GM12874 (cell line): ENCODE data around the gene GDF10.

Experiments used
- TF ChIP-seq, protein P1 (sequence below): IDR thresholded peaks from 2 replicates; pipeline ENCODE4 v1.5.1; 2011; ENCODE audit warnings: low read depth, mild to moderate bottlenecking, control low read depth, low read length, moderate library complexity; ENCODE audit not compliant: insufficient read depth

GDF10 gene, protein sequence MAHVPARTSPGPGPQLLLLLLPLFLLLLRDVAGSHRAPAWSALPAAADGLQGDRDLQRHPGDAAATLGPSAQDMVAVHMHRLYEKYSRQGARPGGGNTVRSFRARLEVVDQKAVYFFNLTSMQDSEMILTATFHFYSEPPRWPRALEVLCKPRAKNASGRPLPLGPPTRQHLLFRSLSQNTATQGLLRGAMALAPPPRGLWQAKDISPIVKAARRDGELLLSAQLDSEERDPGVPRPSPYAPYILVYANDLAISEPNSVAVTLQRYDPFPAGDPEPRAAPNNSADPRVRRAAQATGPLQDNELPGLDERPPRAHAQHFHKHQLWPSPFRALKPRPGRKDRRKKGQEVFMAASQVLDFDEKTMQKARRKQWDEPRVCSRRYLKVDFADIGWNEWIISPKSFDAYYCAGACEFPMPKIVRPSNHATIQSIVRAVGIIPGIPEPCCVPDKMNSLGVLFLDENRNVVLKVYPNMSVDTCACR

DNA sequence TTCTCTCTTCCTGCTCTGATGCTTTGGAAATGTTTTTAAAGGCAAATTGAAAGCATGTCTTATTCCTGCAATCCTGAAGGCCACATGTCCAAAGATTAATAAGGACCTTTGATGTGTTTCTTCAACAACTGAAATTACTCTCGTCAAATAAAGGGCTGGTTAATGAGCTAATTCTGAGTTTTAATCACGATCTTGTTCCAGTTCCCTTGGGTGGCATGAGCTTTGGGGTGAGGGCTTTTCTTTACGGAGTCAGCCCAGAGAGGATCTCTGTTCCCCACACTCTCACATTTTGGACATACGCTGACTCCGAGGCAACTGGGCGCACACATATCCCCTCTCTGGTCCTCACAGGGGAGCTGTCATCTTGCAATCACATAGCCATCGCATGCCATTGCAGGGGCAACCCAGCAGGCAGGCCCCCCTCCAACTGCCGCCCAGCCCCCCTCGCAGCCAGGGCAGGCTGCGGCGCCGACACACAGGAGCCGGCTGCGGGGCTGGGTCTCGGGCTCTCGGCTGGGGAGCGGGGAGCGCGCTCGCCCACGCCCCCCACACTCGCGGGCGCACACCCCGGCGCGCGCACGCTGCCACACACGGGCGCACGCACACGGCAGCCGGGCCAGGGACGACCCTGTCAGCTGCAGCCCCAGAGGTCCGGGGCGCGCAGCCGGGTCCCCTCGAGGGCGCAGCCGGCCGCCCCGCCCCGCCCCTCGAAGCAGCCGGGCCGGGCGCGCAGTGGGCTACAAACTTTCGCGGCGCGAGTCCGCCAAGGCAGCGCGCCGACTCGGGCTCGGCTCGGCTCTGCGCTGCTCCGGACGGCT lies at the start of gene GDF10:
Gene GDF10 (plus strand): TSS at position 587 of the 818 bp plus-strand sequence. CDS start 455 bp downstream, outside the sequence.
- TF ChIP-seq, protein P1, sequence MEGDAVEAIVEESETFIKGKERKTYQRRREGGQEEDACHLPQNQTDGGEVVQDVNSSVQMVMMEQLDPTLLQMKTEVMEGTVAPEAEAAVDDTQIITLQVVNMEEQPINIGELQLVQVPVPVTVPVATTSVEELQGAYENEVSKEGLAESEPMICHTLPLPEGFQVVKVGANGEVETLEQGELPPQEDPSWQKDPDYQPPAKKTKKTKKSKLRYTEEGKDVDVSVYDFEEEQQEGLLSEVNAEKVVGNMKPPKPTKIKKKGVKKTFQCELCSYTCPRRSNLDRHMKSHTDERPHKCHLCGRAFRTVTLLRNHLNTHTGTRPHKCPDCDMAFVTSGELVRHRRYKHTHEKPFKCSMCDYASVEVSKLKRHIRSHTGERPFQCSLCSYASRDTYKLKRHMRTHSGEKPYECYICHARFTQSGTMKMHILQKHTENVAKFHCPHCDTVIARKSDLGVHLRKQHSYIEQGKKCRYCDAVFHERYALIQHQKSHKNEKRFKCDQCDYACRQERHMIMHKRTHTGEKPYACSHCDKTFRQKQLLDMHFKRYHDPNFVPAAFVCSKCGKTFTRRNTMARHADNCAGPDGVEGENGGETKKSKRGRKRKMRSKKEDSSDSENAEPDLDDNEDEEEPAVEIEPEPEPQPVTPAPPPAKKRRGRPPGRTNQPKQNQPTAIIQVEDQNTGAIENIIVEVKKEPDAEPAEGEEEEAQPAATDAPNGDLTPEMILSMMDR: no peak

DNA sequence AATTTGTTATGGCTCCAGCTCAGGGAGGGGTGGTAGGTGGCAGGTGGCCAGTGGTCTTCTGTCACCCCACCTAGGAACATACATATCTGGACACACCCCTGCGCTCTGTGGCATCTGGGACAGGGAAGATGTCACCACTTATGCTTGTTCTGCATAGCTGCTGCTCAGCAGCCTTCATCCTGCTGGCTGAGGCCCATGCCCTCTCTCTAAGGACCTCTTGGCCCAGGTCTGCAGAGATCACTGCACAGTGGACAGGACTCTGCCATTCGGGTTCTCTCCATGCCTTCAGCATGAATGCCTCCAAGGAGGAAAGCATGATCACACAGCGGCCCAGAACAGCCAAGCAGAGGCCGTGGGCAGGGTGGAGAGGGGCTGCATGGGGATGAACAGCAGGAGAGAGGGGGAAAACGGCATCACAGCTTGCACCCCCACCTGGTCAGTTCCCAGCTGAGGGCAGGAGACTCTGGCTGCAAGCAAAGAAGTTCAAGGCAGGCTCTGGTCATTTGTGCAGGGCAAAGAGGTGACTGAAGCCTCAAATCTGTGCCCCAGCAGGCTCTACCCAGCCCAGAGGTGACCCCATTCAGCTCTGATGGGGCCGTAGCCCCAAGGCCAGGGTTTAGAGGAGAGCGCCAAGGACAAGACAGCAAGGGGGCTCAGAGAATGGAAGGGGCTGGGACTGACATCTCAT lies 47.8 kb upstream of the GDF10 start:
- TF ChIP-seq, protein P1: no peak

DNA sequence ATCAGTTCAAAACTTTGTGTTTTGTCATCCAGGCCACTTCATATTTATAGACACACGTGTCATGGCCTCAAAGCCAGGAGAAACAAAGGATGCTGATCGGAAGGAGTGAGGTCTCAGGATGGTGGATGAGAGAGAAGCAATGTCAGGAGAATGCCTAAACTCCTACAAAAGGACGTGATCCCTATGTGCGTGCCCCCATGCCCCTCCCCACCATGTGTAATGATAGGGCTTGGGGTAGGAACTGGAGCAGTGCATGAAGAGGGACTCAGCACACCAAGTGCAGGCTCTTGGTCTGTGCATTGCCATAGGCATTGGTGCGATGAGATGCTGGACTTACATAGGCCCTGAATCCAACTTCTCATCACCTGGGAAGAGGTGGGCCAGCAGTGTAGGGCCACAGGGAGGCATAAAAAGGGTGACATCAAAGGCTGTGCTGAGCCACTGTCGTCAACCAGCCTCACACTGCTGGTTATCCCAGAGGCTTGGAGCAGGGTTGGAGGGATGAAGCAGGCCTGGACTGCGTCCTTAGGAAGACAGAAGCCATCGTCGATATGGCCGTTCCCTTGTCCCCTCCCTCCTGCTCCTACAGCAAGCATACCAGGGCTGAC lies 46.9 kb upstream of the GDF10 start:
- TF ChIP-seq, protein P1: no peak

DNA sequence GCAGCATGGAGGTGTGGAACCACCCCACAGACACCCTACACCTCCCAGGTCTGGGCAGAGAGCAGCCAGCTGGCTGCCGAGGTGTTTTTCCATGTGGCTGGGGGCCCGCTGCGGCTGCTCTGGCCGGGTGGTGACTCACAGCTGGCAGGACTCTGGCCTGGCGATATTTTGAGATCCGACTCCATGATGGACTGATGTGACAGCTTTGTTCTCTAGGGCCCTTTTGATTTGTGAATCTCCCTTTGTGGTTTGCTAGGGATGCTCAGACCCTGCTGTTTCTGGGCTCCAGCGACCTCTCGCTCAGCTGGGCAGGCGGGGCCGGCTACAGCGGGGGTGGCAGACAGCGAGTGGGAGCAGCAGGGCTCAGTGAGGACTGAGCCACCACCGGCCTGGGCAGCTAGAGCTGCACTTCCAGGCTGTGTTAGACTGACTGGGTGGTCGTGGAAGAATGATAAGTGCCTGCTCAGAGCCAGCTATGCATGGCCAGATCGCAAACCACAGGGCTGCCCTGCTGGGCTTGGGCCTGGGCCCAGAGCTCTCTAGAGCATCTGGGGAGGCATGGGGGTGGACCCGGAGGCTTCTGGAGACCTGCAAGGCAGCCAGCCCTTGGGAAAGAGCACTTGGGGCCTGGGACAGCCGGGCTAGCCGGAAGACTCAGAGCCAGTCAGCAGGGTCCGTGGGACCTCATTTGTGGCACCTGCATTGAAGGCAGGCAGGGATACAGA lies 46.2 kb upstream of the GDF10 start:
- TF ChIP-seq, protein P1: no peak

DNA sequence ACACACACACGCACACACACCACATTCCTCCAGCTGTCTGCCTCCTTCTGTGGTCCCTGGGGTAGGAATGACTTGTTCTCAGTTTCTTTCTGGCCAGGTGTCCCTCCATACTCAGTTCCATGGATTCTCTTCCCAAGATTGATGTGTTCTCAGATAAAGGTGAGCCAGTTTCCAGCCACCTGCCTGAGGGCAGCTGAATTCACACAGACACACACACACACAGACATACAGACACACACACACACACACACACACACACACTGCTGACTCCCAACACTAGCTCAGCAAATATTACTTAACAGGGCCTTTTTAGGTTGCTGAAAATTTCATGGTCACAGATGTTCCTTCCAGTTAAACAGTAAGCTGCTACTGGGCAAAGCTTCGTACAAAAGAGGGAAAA lies 45.4 kb upstream of the GDF10 start:
- TF ChIP-seq, protein P1: no peak

DNA sequence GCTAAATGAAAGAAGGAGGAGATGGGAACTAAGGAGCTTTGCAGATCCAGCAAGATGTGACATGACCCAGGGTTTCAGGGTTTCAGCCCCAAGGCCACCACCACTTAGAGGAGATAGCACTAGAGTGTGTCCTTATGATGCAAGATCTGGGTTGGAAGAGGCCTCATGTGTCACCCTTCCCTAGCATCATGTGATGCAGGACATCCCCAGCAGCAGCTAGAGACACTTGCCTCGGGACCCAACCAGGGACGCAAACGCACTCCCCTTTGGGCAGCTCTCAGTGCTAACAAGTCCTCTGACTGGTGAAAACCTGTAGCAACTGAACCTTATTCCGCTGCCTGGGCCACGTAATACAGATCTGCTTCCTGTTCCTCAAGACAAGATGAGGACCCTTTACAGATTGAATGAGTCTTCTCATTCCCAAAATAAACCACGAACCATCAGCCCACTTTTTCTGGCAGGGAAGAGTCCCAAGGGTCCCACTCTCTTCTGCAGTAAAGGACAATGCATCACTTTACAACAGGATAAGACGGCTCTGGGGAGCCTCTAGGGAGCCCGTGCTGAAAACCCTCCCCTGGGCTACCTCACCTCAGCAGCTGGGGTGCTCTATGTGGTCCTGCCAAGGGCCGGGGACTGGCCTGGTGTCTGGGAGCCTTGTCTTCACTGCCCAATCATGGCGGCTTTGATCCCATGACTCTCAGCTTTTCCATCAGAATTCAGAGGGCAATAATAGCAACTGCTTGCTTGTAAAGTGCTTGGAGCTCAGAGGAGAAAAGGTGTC lies 44.8 kb upstream of the GDF10 start:
- TF ChIP-seq, protein P1: no peak
